GM23248 (cell line): ENCODE data around the gene PPP1R37. TPM values are rescaled to one million over a fixed set of nuclear protein-coding genes. Genes with fewer than 3 reads are reported as not detected.
A peak's percentile ranks its signal among the peaks of the same experiment; 100 is the strongest.
"Not testable (repeated sequence)": the region's sequence is repeated elsewhere in the genome, so short reads cannot be mapped to it uniquely, and the experiment has no call there.

Source experiments
- DNase-seq: peaks from one replicate; pipeline ENCODE4 v3.0.0-alpha.2; 2015
- H2AFZ ChIP-seq: fragments of 200-600 bp; sonication (generic); 2 replicates; pipeline ENCODE4 v1.6.1; 2016; ENCODE audit warnings: antibody characterized with exemption
- H3F3A ChIP-seq: fragments of 200-600 bp; sonication (generic); 2 replicates; pipeline ENCODE4 v1.6.1; 2016; ENCODE audit warnings: mild to moderate bottlenecking, antibody characterized with exemption, mixed run types; ENCODE audit not compliant: insufficient read depth
- H3K27ac ChIP-seq: fragments of 200-600 bp; sonication (generic); 2 replicates; pipeline ENCODE4 v1.5.1; 2016; ENCODE audit warnings: mild to moderate bottlenecking
- H3K27me3 ChIP-seq: fragments of 200-600 bp; sonication (generic); replicated peaks from 2 replicates; pipeline ENCODE4 v1.6.1; 2016; ENCODE audit warnings: mild to moderate bottlenecking; ENCODE audit not compliant: insufficient read depth
- H3K36me3 ChIP-seq: fragments of 200-600 bp; sonication (generic); 2 replicates; pipeline ENCODE4 v1.6.1; 2016; ENCODE audit warnings: low read depth, mild to moderate bottlenecking
- H3K4me1 ChIP-seq: fragments of 200-600 bp; sonication (generic); 2 replicates; pipeline ENCODE4 v1.6.1; 2016; ENCODE audit warnings: mild to moderate bottlenecking; ENCODE audit not compliant: insufficient read depth
- H3K4me2 ChIP-seq: fragments of 200-600 bp; sonication (generic); one replicate; pipeline ENCODE4 v1.6.1; 2016; ENCODE audit warnings: mild to moderate bottlenecking; ENCODE audit not compliant: unreplicated experiment
- H3K4me3 ChIP-seq: fragments of 200-600 bp; sonication (generic); 2 replicates; pipeline ENCODE4 v1.5.1; 2016; ENCODE audit warnings: mild to moderate bottlenecking
- H3K79me2 ChIP-seq: fragments of 200-600 bp; sonication (generic); 2 replicates; pipeline ENCODE4 v1.6.1; 2016; ENCODE audit warnings: mild to moderate bottlenecking; ENCODE audit not compliant: insufficient read depth
- H3K9ac ChIP-seq: fragments of 200-600 bp; sonication (generic); 2 replicates; pipeline ENCODE4 v1.6.1; 2016; ENCODE audit warnings: mild to moderate bottlenecking
- H3K9me2 ChIP-seq: fragments of 200-600 bp; sonication (generic); 2 replicates; pipeline ENCODE4 v1.6.1; 2016; ENCODE audit warnings: mixed run types, mild to moderate bottlenecking, moderate library complexity; ENCODE audit not compliant: insufficient read depth
- H3K9me3 ChIP-seq: fragments of 200-600 bp; sonication (generic); one replicate; pipeline ENCODE4 v1.6.1; 2017; ENCODE audit warnings: low read depth
- H4K20me1 ChIP-seq: fragments of 200-600 bp; sonication (generic); 2 replicates; pipeline ENCODE4 v1.6.0; 2016; ENCODE audit not compliant: insufficient read depth
- EZH2 ChIP-seq: fragments of 200-600 bp; sonication (generic); IDR thresholded peaks from 2 replicates; pipeline ENCODE4 v1.6.1; 2018; ENCODE audit warnings: antibody characterized with exemption, mild to moderate bottlenecking; ENCODE audit not compliant: insufficient read depth, poor library complexity, severe bottlenecking
- EZH2phosphoT487 ChIP-seq: fragments of 200-600 bp; sonication (generic); IDR thresholded peaks from 2 replicates; pipeline ENCODE4 v1.6.1; 2018; ENCODE audit warnings: antibody characterized with exemption, moderate library complexity, mild to moderate bottlenecking, low read depth; ENCODE audit not compliant: insufficient read depth
- WGBS, 2 experiments: methylation state at CpG; one replicate each; pipeline ENCODE4 v1.1.6; 2015 to 2017; ENCODE audit warnings: low lambda C conversion rate in 2 of 2, low coverage in 1 of 2; ENCODE audit errors: missing lambda C conversion rate in 2 of 2; 5-methylcytosine and 5-hydroxymethylcytosine counted together
- in situ Hi-C: fragments of 300-500 bp; cut with MboI; formaldehyde crosslinking; loops from 2 replicates; pipeline ENCODE4 v1.15.0; 2020
- polyA plus RNA-seq: library from polyadenylated mRNA; unstranded; fragments of >200 nt; fragmentation: Nextera tagmentation; extraction: Ambion mirVana; gene quantifications from 2 replicates; pipeline ENCODE4 v1.2.1, GENCODE V29; 2016
- total RNA-seq: library from RNA; depleted of rRNA; stranded (reverse); fragments of >200 nt; shearing (Covaris generic); gene quantifications from 2 replicates; pipeline ENCODE4 v1.2.3, GENCODE V29; 2014

The PPP1R37 gene
- total and polyA plus RNA-seq, 2 experiments from 2014 or later, result 1.9 to 43.8 TPM

GRCh38 chr19:45117167-45117594 is 24.2 kb downstream of the PPP1R37 start:
- Histone ChIP-seq H3K4me3 (no peak overlapping the region), H3K36me3 (no peaks in the 10 kb centered on the region), H3K9me2 (no peaks in the 10 kb centered on the region), H2AFZ (no peak overlapping the region), H3K4me2 (no peak overlapping the region), H3K4me1 (no peaks in the 10 kb centered on the region), H4K20me1 (peaks cover 15% of the 10 kb centered on the region; the same call in 1 of the 2 replicates), H3K9me3 (no peaks in the 10 kb centered on the region), H3K27me3 (no peaks in the 10 kb centered on the region), H3K27ac (no peak overlapping the region), H3F3A (no peaks in the 10 kb centered on the region), H3K9ac (no peak overlapping the region), H3K79me2 (peaks cover 99% of the 10 kb centered on the region)
- in situ Hi-C loops, result no loop called here
- TF ChIP-seq EZH2phosphoT487, result no peak
- WGBS, 2 experiments, result 74 to 78% methylated on average over 16 of the region's 16 CpGs
- DNase-seq, result peak; percentile 17

- no peak for DNase-seq
- Histone ChIP-seq H3K9ac (no peak overlapping the region), H4K20me1 (peaks cover 15% of the 10 kb centered on the region; the same call in 1 of the 2 replicates), H3K4me3 (no peak overlapping the region), H3K27ac (no peak overlapping the region), H3K27me3 (no peaks in the 10 kb centered on the region), H2AFZ (no peak overlapping the region), H3K9me3 (no peaks in the 10 kb centered on the region), H3K36me3 (no peaks in the 10 kb centered on the region), H3K79me2 (peaks cover 99% of the 10 kb centered on the region), H3K4me2 (no peak overlapping the region), H3K9me2 (no peaks in the 10 kb centered on the region), H3K4me1 (no peaks in the 10 kb centered on the region), H3F3A (no peaks in the 10 kb centered on the region)
- in situ Hi-C loops, result no loop called here
- TF ChIP-seq EZH2, result no peak
- no peak for TF ChIP-seq EZH2phosphoT487
- WGBS, 2 experiments, result 71 to 75% methylated on average over 12 of the region's 12 CpGs
Measured at GRCh38 chr19:45117671-45118070, 24.7 kb downstream of the PPP1R37 start.

- TF ChIP-seq EZH2, result no peak
- TF ChIP-seq EZH2phosphoT487, result no peak
- peaks cover 15% of the 10 kb centered on the region; the same call in 1 of the 2 replicates for H4K20me1 ChIP-seq
- in situ Hi-C loops, result no loop called here
- no peaks in the 10 kb centered on the region for H3K36me3 ChIP-seq
- H3K27me3 ChIP-seq, result no peaks in the 10 kb centered on the region
- no peaks in the 10 kb centered on the region for H3F3A ChIP-seq
- no peak overlapping the region for H3K4me3 ChIP-seq
- H3K4me1 ChIP-seq, result no peaks in the 10 kb centered on the region
- H3K27ac ChIP-seq, result no peak overlapping the region
- peaks cover 98% of the 10 kb centered on the region for H3K79me2 ChIP-seq
- H3K9me3 ChIP-seq, result no peaks in the 10 kb centered on the region
- 79 to 85% methylated on average over 5 of the region's 5 CpGs for WGBS, 2 experiments
- H3K9ac ChIP-seq, result no peak overlapping the region
- H3K4me2 ChIP-seq, result no peak overlapping the region
- DNase-seq, result no peak
- no peaks in the 10 kb centered on the region for H3K9me2 ChIP-seq
- H2AFZ ChIP-seq, result no peak overlapping the region
Measured at GRCh38 chr19:45118106-45118505, 25.1 kb downstream of the PPP1R37 start.

GRCh38 chr19:45118591-45119355 is 25.8 kb downstream of the PPP1R37 start:
- H3K4me3 ChIP-seq, H3F3A ChIP-seq, DNase-seq, H3K4me2 ChIP-seq, H3K36me3 ChIP-seq, H3K27me3 ChIP-seq, H3K27ac ChIP-seq, H3K9ac ChIP-seq, H2AFZ ChIP-seq, H3K9me2 ChIP-seq, H3K9me3 ChIP-seq, H3K4me1 ChIP-seq, in situ Hi-C loops: not testable (repeated sequence)
- H3K79me2 ChIP-seq, result peaks cover 98% of the 10 kb centered on the region
- WGBS, 2 experiments, result 71 to 72% methylated on average over 18 of the region's 18 CpGs
- peaks cover 15% of the 10 kb centered on the region; the same call in 1 of the 2 replicates for H4K20me1 ChIP-seq

- H3K79me2 ChIP-seq, result peaks cover 98% of the 10 kb centered on the region
- DNase-seq, result no peak
- 95 to 96% methylated on average over 6 of the region's 6 CpGs for WGBS, 2 experiments
Measured at GRCh38 chr19:45119582-45119981, 26.6 kb downstream of the PPP1R37 start.

More at GRCh38 chr19:45119582-45119981, 26.6 kb downstream of the PPP1R37 start:
- Histone ChIP-seq H2AFZ (no peak overlapping the region), H3F3A (no peaks in the 10 kb centered on the region), H4K20me1 (peaks cover 15% of the 10 kb centered on the region; the same call in 1 of the 2 replicates), H3K4me2 (no peak overlapping the region), H3K4me1 (no peaks in the 10 kb centered on the region), H3K4me3 (no peak overlapping the region), H3K9me2 (no peaks in the 10 kb centered on the region), H3K27ac (no peak overlapping the region), H3K27me3 (no peaks in the 10 kb centered on the region), H3K9me3 (no peaks in the 10 kb centered on the region), H3K9ac (no peak overlapping the region), H3K36me3 (no peaks in the 10 kb centered on the region)
- TF ChIP-seq EZH2 (no peak), EZH2phosphoT487 (no peak)
- in situ Hi-C loops, result no loop called here
